Caco-2 (cell line): ENCODE results near the gene SLX9. TPM values are rescaled to one million over a fixed set of nuclear protein-coding genes. Genes with fewer than 3 reads are reported as not detected.

Experiments
- BruUV-seq: library from RNA; stranded (reverse); fragments of 400-500 nt; replicated peaks from 2 replicates; lab custom pipeline; 2021; lab: Mats Ljungman, UMichigan
- CTCF ChIA-PET: fragments of 300-600 bp; sonication (Branson Sonifier 250); formaldehyde crosslinking; loops from one replicate; lab custom pipeline; 2022; ENCODE audit warnings: antibody characterized with exemption; lab: Charles Lee
- POLR2A ChIA-PET: fragments of 300-600 bp; sonication (Branson Sonifier 250); formaldehyde crosslinking; loops from one replicate; lab custom pipeline; 2022; ENCODE audit warnings: antibody characterized with exemption; lab: Charles Lee
- DNase-seq, 2 experiments: peaks; one replicate each; pipeline versions ENCODE4 v3.0.0 to v3.0.0-alpha.2; 2020 to 2022
- H3K27me3 ChIP-seq: replicated peaks from 2 replicates; pipeline ENCODE4 v1.6.0; 2011; ENCODE audit warnings: low read length; ENCODE audit not compliant: control insufficient read depth, insufficient read depth
- H3K36me3 ChIP-seq: 2 replicates; pipeline ENCODE4 v1.5.1; 2011; ENCODE audit warnings: low read length; ENCODE audit not compliant: control insufficient read depth, insufficient read depth
- H3K4me1 ChIP-seq: fragments of 250-450 bp; sonication (Bioruptor Pico); 2 replicates; pipeline ENCODE4 v1.5.1; 2020; ENCODE audit warnings: mild to moderate bottlenecking
- H3K4me3 ChIP-seq: 2 replicates; pipeline ENCODE4 v1.5.1; 2011; ENCODE audit warnings: low read depth, mild to moderate bottlenecking, control low read depth, low read length
- H3K9me3 ChIP-seq: fragments of 250-450 bp; sonication (Bioruptor Pico); 2 replicates; pipeline ENCODE4 v1.5.1; 2020; ENCODE audit warnings: mild to moderate bottlenecking, moderate library complexity
- H3K27ac Mint-ChIP-seq: one replicate; pipeline ENCODE4 v1.8.0; 2022; ENCODE audit warnings: mixed read lengths; ENCODE audit not compliant: unreplicated experiment
- H3K27me3 Mint-ChIP-seq: one replicate; pipeline ENCODE4 v1.8.0; 2022; ENCODE audit warnings: mixed read lengths; ENCODE audit not compliant: insufficient read depth, unreplicated experiment
- H3K36me3 Mint-ChIP-seq: one replicate; pipeline ENCODE4 v1.8.0; 2022; ENCODE audit warnings: mild to moderate bottlenecking, mixed read lengths; ENCODE audit not compliant: insufficient read depth, unreplicated experiment
- H3K4me1 Mint-ChIP-seq: one replicate; pipeline ENCODE4 v1.8.0; 2022; ENCODE audit warnings: low read depth, mixed read lengths; ENCODE audit not compliant: unreplicated experiment
- H3K4me3 Mint-ChIP-seq: one replicate; pipeline ENCODE4 v1.8.0; 2022; ENCODE audit warnings: mild to moderate bottlenecking, moderate library complexity, mixed read lengths; ENCODE audit not compliant: unreplicated experiment
- H3K9me3 Mint-ChIP-seq: one replicate; pipeline ENCODE4 v1.8.0; 2022; ENCODE audit warnings: mixed read lengths; ENCODE audit not compliant: unreplicated experiment
- CTCF ChIP-seq, 2 experiments: fragments of 200-600 bp in 1 of 2; IDR thresholded peaks; 1 replicate in 1 of 2; 2 replicates in 1 of 2; pipeline versions ENCODE4 v1.5.1 to v1.8.0; 2011 to 2022; ENCODE audit warnings: antibody characterized with exemption in 1 of 2, control low read depth in 1 of 2, inconsistent platforms in 1 of 2, low read depth in 1 of 2, low read length in 1 of 2, mild to moderate bottlenecking in 1 of 2, moderate library complexity in 1 of 2; ENCODE audit not compliant: insufficient read depth in 1 of 2, severe bottlenecking in 1 of 2, unreplicated experiment in 1 of 2
- intact Hi-C: fragments of 100-400 bp; cut with micrococcal nuclease; formaldehyde crosslinking; loops from one replicate; pipeline ENCODE4 v1.10.0; 2022; ENCODE audit not compliant: unreplicated experiment
- total RNA-seq: library from RNA; stranded (reverse); gene quantifications from 2 replicates; pipeline ENCODE4 v1.2.3, GENCODE V29; 2022

Gene SLX9
- total RNA-seq, 1 experiment from 2014 or later = 62.1 TPM

- peak overlapping the region; percentile 55 for H3K4me3 Mint-ChIP-seq
- Histone ChIP-seq H3K4me1 (peaks cover 21% of the 10 kb centered on the region), H3K27me3 (no peaks in the 10 kb centered on the region), H3K4me3 (no peak overlapping the region), H3K9me3 (no peaks in the 10 kb centered on the region), H3K36me3 (no peaks in the 10 kb centered on the region)
- TF ChIP-seq CTCF (IDR thresholded peaks at IDR 0.05; ENCODE audit: insufficient read depth in 1 of 2, low read depth in 1 of 2, low read length in 1 of 2, severe bottlenecking in 1 of 2, unreplicated experiment in 1 of 2) = no peak
- CTCF ChIA-PET = interaction anchor here (2.2 kb wide), 1 partner anchor 38 kb away, joined by 11 read pairs; no protein-coding TSS in a partner anchor
- DNase-seq = no peak
- no peak overlapping the region for H3K27ac Mint-ChIP-seq
- intact Hi-C loops = no loop called here
- peaks cover 15% of the 10 kb centered on the region for H3K4me1 Mint-ChIP-seq
- BruUV-seq = no TSS peak
- POLR2A ChIA-PET = no interaction called here
- peaks cover 2% of the 10 kb centered on the region for H3K27me3 Mint-ChIP-seq
- H3K9me3 Mint-ChIP-seq = no peaks in the 10 kb centered on the region
- no peaks in the 10 kb centered on the region for H3K36me3 Mint-ChIP-seq
Observed at GRCh38 chr21:44931137-44931500, 8.7 kb upstream of the SLX9 start.

GRCh38 chr21:44931501-44932407 lies 8.1 kb upstream of the SLX9 start:
- ChIA-PET POLR2A (interaction anchor here (0.5 to 0.7 kb wide), 2 partner anchors 58 to 624 kb away, joined by 4 to 7 read pairs; no protein-coding TSS in a partner anchor), CTCF (interaction anchor here (0.6 to 2.2 kb wide), 12 partner anchors 34 to 691 kb away, joined by 3 to 11 read pairs (median 5); partner anchors contain the start of gene PTTG1IP)
- no TSS peak for BruUV-seq
- no peaks in the 10 kb centered on the region for H3K27me3 ChIP-seq
- Mint-ChIP-seq H3K27me3 (peaks cover 2% of the 10 kb centered on the region), H3K4me1 (peaks cover 8% of the 10 kb centered on the region), H3K36me3 (no peaks in the 10 kb centered on the region), H3K4me3 (peak overlapping the region; percentile 55), H3K9me3 (no peaks in the 10 kb centered on the region), H3K27ac (no peak overlapping the region)
- no peaks in the 10 kb centered on the region for H3K36me3 ChIP-seq
- H3K4me3 ChIP-seq = peak overlapping the region; percentile 44
- intact Hi-C loops = loop anchor here (2.0 kb wide), 1 partner anchor 39 kb away; no protein-coding TSS in a partner anchor
- peaks cover 21% of the 10 kb centered on the region for H3K4me1 ChIP-seq
- TF ChIP-seq CTCF (IDR thresholded peaks at IDR 0.05; ENCODE audit: insufficient read depth in 1 of 2, low read depth in 1 of 2, low read length in 1 of 2, severe bottlenecking in 1 of 2, unreplicated experiment in 1 of 2) = no peak
- DNase-seq = peak in 1 of 2 experiments; percentile 33
- H3K9me3 ChIP-seq = no peaks in the 10 kb centered on the region

GRCh38 chr21:44932408-44933181 lies 7.2 kb upstream of the SLX9 start:
- Mint-ChIP-seq H3K27me3 (peaks cover 2% of the 10 kb centered on the region), H3K4me3 (peak overlapping the region; percentile 55), H3K9me3 (no peaks in the 10 kb centered on the region), H3K4me1 (peaks cover 8% of the 10 kb centered on the region), H3K27ac (no peak overlapping the region), H3K36me3 (no peaks in the 10 kb centered on the region)
- Histone ChIP-seq H3K27me3 (no peaks in the 10 kb centered on the region), H3K9me3 (no peaks in the 10 kb centered on the region), H3K36me3 (no peaks in the 10 kb centered on the region), H3K4me3 (peak overlapping the region; percentile 44), H3K4me1 (peaks cover 16% of the 10 kb centered on the region)
- peak; percentile 28 to 48 for TF ChIP-seq CTCF (IDR thresholded peaks at IDR 0.05; ENCODE audit: insufficient read depth in 1 of 2, low read depth in 1 of 2, low read length in 1 of 2, severe bottlenecking in 1 of 2, unreplicated experiment in 1 of 2)
- BruUV-seq = no TSS peak
- DNase-seq = peak in 1 of 2 experiments; percentile 68
- ChIA-PET POLR2A (interaction anchor here (0.5 to 0.7 kb wide), 3 partner anchors 59 to 624 kb away, joined by 4 to 7 read pairs (median 5); no protein-coding TSS in a partner anchor), CTCF (interaction anchor here (0.6 to 2.2 kb wide), 11 partner anchors 35 to 690 kb away, joined by 3 to 11 read pairs (median 5); partner anchors contain the start of gene PTTG1IP)
- intact Hi-C loops = loop anchor here (2.0 kb wide), 1 partner anchor 40 kb away; no protein-coding TSS in a partner anchor
